Measurements from ENCODE around the gene HECW1. TPM values are rescaled to one million over a fixed set of nuclear protein-coding genes. Genes with fewer than 3 reads are reported as not detected.

HECW1 gene
- total and polyA plus RNA-seq, 2 of the 8 experiments (the other 6 are each of a cell fraction or from before 2014, with no cell fraction given), result 2.9 to 12.7 TPM

- TF ChIP-seq CHD7 (IDR thresholded peaks at IDR 0.05; ENCODE audit: insufficient replicate concordance, low read length) (no peak), CTCF (IDR thresholded peaks at IDR 0.05; ENCODE audit: control extremely low read depth in 1 of 3, insufficient read depth in 1 of 3, low read depth in 1 of 3, low read length in 3 of 3) (peak; percentile 41 to 45 (median 44)), NRF1 (IDR thresholded peaks at IDR 0.05; ENCODE audit: low read depth, low read length) (no peak), KDM1A (IDR thresholded peaks at IDR 0.05; ENCODE audit: borderline replicate concordance, low read length) (no peak), NANOG (IDR thresholded peaks at IDR 0.05; ENCODE audit: insufficient read depth, low read depth, low read length, poor library complexity, severe bottlenecking) (no peak), RAD21 (IDR thresholded peaks at IDR 0.05 in 1 of 2, conservative IDR thresholded peaks at IDR 0.05 in 1 of 2; ENCODE audit: low read depth in 2 of 2, low read length in 2 of 2) (peak; percentile 50 to 69), CBX5 (IDR thresholded peaks at IDR 0.05; ENCODE audit: low read depth, low read length) (no peak), TBP (IDR thresholded peaks at IDR 0.05; ENCODE audit: low read depth, low read length) (no peak)
Observed at GRCh38 chr7:43456200-43456599, 343.8 kb downstream of the HECW1 start (continued).

Data from H1 (cell line).